Transverse colon (tissue), 4 donors: Measurements from ENCODE around the gene HMSD. TPM values are rescaled to one million over a fixed set of nuclear protein-coding genes. Genes with fewer than 3 reads are reported as not detected.

ENCODE experiments used
- DNase-seq: peaks from one replicate; pipeline ENCODE4 v3.0.0-alpha.2; 2019
- H3K27ac ChIP-seq, 4 donors: fragments of 200-600 bp; sonication (generic); 2 replicates each; pipeline ENCODE4 v1.5.1; 2016 to 2018; ENCODE audit warnings: inconsistent platforms in 4 of 4
- H3K27me3 ChIP-seq: fragments of 200-600 bp; sonication (generic); 2 replicates; pipeline ENCODE4 v1.5.1; 2017; ENCODE audit warnings: inconsistent platforms
- H3K36me3 ChIP-seq, 4 donors: fragments of 200-600 bp; sonication (generic); 2 replicates each; pipeline ENCODE4 v1.5.1; 2017 to 2019; ENCODE audit warnings: inconsistent platforms in 4 of 4
- H3K4me1 ChIP-seq, 4 donors: fragments of 200-600 bp; sonication (generic); 2 replicates each; pipeline ENCODE4 v1.5.1; 2017 to 2020; ENCODE audit warnings: inconsistent platforms in 4 of 4
- H3K4me3 ChIP-seq, 4 donors: fragments of 200-600 bp; sonication (generic); 1 replicate in 1 of 4; 2 replicates in 3 of 4; pipeline versions ENCODE4 v1.5.1 to v1.6.1; 2017 to 2019; ENCODE audit warnings: inconsistent platforms in 4 of 4
- H3K9me3 ChIP-seq, 2 donors: fragments of 200-600 bp; sonication (generic); 2 replicates each; pipeline ENCODE4 v1.5.1; 2017 to 2019; ENCODE audit warnings: inconsistent platforms in 2 of 2
- CTCF ChIP-seq, 5 experiments: fragments of 200-600 bp in 3 of 5; fragments of 450-650 bp in 2 of 5; sonication (generic) in 3 of 5; IDR thresholded peaks; 1 replicate in 2 of 5; 2 replicates in 3 of 5; pipeline ENCODE4 v1.5.1; 2016 to 2017; ENCODE audit warnings: antibody characterized with exemption in 5 of 5, inconsistent platforms in 3 of 5, mild to moderate bottlenecking in 2 of 5, moderate library complexity in 1 of 5
- EP300 ChIP-seq: sonication (generic); formaldehyde crosslinking; IDR thresholded peaks from one replicate; pipeline ENCODE4 v1.6.1; 2017; ENCODE audit warnings: antibody characterized with exemption, low read depth
- POLR2A ChIP-seq: fragments of 450-650 bp; IDR thresholded peaks from one replicate; pipeline ENCODE4 v1.6.1; 2016; ENCODE audit warnings: antibody characterized with exemption, mild to moderate bottlenecking, moderate library complexity
- POLR2AphosphoS5 ChIP-seq, 3 donors: sonication (generic); formaldehyde crosslinking; IDR thresholded peaks; one replicate each; pipeline ENCODE4 v1.6.1; 2016; ENCODE audit warnings: antibody characterized with exemption in 3 of 3
- WGBS, 2 donors: methylation state at CpG; one replicate each; pipeline ENCODE4 v1.1.5; 2018; ENCODE audit warnings: low coverage in 1 of 2; 5-methylcytosine and 5-hydroxymethylcytosine counted together
- in situ Hi-C, 4 donors: fragments of 200-750 bp; cut with MboI; loops; one replicate each; pipeline versions ENCODE4 v1.15.0 to v1.15.1; 2017; ENCODE audit warnings: low sequenced_read_pairs in 3 of 4, low pct_ligation_motif_present in 1 of 4, low pct_unique_long_range_greater_than_20kb in 1 of 4
- intact Hi-C: fragments of 100-400 bp; cut with DNase I; formaldehyde crosslinking; loops from one replicate; pipeline ENCODE4 v1.15.1; 2023; ENCODE audit warnings: low total_unique reads
- total RNA-seq, 4 donors: library from RNA; depleted of rRNA; stranded (reverse); fragments of >200 nt; gene quantifications; one replicate each; pipeline ENCODE4 v1.1.0, GENCODE V29; 2016

HMSD gene
- under 1 TPM in 1 of 4 donors, not detected in 3; 0.64 TPM for total RNA-seq

GRCh38 chr18:63949068-63949737, at the start of gene HMSD:
TSS of gene HMSD (plus strand) at chr18:63949301. CDS start at chr18:63953456, 4,155 bp downstream.
- no peak within 1 kb of the TSS for H3K27ac ChIP-seq
- no peaks in the 10 kb centered on the region for H3K36me3 ChIP-seq
- 0 to 15% methylated on average over 4 to 35 of the region's 35 CpGs for WGBS, 2 donors
- H3K4me3 ChIP-seq, result peak within 1 kb of the TSS in 3 of 4 donors; percentile 3 to 33 (median 26)
- peak; percentile 69 for DNase-seq
- in situ Hi-C loops, result loop anchor here in 1 of 4 donors (25.0 kb wide), 1 partner anchor 437 kb away; no protein-coding TSS in a partner anchor
- TF ChIP-seq POLR2AphosphoS5 (IDR thresholded peaks at IDR 0.05), result no peak
- TF ChIP-seq POLR2A, result no peak
- peak; percentile 25 to 52 (median 49) for TF ChIP-seq CTCF (IDR thresholded peaks at IDR 0.05)
- peaks cover 18% of the 10 kb centered on the region for H3K27me3 ChIP-seq
- intact Hi-C loops, result loop anchor here (10.0 kb wide), 1 partner anchor 46 kb away; no protein-coding TSS in a partner anchor
- no peaks in the 10 kb centered on the region for H3K9me3 ChIP-seq
- peaks cover 0 to 13% (median 4%) of the 10 kb centered on the region in 4 donors for H3K4me1 ChIP-seq

- 79 to 88% methylated on average over 1 of the region's 1 CpG for WGBS, 2 donors
- Histone ChIP-seq H3K27ac (no peak overlapping the region), H3K4me1 (no peaks in the 10 kb centered on the region), H3K9me3 (no peaks in the 10 kb centered on the region), H3K36me3 (no peaks in the 10 kb centered on the region), H3K4me3 (no peak overlapping the region), H3K27me3 (no peaks in the 10 kb centered on the region)
- no peak for TF ChIP-seq POLR2AphosphoS5 (IDR thresholded peaks at IDR 0.05)
- no peak for TF ChIP-seq EP300
- in situ Hi-C loops (no loop called here), intact Hi-C loops (no loop called here)
- no peak for DNase-seq
These were observed 45.1 kb upstream of the HMSD start for GRCh38 chr18:63903851-63904570.

- Histone ChIP-seq H3K27ac (no peak overlapping the region), H3K9me3 (no peaks in the 10 kb centered on the region), H3K36me3 (no peaks in the 10 kb centered on the region), H3K4me1 (no peaks in the 10 kb centered on the region), H3K27me3 (no peaks in the 10 kb centered on the region), H3K4me3 (no peak overlapping the region)
- in situ Hi-C loops, result no loop called here
- TF ChIP-seq CTCF (IDR thresholded peaks at IDR 0.05) (no peak), POLR2AphosphoS5 (IDR thresholded peaks at IDR 0.05) (no peak), EP300 (no peak), POLR2A (no peak)
- intact Hi-C loops, result no loop called here
- no peak for DNase-seq
- WGBS, 2 donors, result 44 to 63% methylated on average over 1 of the region's 1 CpG
These were observed 44.4 kb upstream of the HMSD start for GRCh38 chr18:63904694-63905093.

GRCh38 chr18:63905361-63905760, 43.7 kb upstream of the HMSD start:
- Histone ChIP-seq H3K27me3 (no peaks in the 10 kb centered on the region), H3K36me3 (no peaks in the 10 kb centered on the region), H3K9me3 (no peaks in the 10 kb centered on the region), H3K4me3 (no peak overlapping the region), H3K4me1 (no peaks in the 10 kb centered on the region), H3K27ac (no peak overlapping the region)
- no peak for DNase-seq
- WGBS, 2 donors, result 85 to 100% methylated on average over 1 to 2 of the region's 2 CpGs
- in situ Hi-C loops (no loop called here), intact Hi-C loops (no loop called here)
- TF ChIP-seq CTCF (IDR thresholded peaks at IDR 0.05) (no peak), EP300 (no peak), POLR2A (no peak), POLR2AphosphoS5 (IDR thresholded peaks at IDR 0.05) (no peak)
